Kidney capillary endothelial cell (primary cell): Measurements from ENCODE around the gene MAGI2.

Experiments used
- DNase-seq: peaks from one replicate; pipeline ENCODE4 v3.0.0-alpha.2; 2018; ENCODE audit warnings: low spot score

Gene MAGI2

DNA sequence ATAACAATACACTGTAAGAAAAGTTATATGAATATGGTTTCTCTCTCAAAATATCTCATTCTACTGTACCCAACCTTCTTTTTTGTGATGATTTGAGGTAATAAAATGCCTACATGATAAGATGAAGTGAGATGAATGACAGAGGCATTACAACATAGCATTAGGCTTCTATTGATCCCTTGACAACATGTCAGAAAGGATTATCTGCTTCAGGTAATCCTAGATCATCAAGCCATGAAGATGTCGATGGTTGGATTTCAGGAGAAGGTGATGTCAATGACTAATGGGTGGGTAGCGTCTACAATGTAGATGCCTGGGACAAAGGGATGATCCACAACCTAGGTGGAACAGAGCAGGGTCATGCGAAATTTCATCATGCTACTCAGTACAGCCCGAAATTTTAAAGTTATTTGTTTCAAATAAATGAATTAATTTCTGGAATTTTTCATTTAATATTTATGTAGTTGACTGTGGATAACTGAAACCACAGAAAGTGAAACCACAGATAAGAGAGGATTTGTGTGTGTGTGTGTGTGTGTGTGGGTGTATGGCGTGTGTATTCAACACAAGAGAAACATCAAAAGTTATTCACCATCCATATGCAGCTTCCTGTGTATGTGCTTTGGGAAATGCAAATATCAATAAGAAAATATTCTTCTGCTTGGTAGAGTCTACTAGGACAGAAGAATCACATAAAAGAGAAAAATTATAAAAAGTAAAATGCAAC, 77.0 kb downstream of the MAGI2 start:
- DNase-seq: no peak

DNA sequence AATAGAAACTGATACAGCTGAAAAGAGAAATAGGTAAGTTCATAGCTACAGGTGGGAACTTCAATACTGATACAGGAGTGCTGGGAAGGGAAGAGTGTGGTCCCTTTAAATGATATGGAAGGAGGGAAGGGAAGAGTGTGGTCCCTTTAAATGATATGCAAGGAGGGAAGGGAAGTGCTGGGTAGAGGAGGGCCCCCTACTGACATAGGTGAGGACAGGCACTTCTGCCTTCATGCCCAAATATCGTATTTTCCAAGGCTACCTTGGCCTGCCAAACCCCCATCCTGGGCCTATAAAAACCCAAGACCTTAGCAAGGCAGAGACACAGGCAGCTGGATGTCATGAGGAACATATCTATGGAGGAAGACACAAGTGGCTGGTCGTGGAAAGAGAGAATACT, 92.3 kb downstream of the MAGI2 start:
- DNase-seq: no peak

DNA sequence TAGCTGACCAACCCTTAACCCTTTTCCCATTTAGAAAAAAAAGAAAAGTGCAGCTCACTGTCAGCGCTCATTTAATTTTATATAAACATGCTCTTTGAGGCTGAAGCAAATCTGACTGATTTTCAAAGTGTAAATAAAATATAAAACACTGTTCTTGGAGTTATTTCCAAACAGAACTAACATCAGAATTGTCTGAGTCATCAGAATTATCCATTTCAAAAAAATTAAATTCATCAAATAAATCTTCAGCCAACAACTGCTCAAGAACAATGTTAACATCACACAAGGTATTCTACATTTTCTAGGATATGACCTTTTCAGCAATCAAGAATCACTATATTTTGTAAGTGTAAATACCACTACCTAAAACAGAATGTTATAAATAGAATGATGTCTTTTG, 93.6 kb downstream of the MAGI2 start:
- DNase-seq: no peak

DNA sequence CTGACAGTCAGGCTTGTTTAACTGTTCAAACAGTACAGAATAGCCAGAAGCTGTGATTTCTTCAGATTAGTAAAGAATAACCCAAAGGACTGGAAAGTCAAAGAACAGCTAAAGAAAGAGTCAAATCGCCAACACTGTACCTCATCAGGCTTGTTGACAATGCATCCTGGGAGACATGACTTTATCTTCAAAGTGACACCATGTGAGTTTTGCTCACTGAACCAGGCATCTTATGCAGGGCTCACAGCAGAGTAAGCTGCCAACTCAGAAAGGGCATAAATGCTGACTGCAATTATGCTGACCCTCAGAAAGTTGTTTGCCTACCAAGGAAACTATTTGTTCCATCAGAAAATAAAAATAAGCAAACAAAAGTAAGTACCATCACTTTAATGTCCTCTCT, 96.4 kb downstream of the MAGI2 start:
- DNase-seq: no peak

DNA sequence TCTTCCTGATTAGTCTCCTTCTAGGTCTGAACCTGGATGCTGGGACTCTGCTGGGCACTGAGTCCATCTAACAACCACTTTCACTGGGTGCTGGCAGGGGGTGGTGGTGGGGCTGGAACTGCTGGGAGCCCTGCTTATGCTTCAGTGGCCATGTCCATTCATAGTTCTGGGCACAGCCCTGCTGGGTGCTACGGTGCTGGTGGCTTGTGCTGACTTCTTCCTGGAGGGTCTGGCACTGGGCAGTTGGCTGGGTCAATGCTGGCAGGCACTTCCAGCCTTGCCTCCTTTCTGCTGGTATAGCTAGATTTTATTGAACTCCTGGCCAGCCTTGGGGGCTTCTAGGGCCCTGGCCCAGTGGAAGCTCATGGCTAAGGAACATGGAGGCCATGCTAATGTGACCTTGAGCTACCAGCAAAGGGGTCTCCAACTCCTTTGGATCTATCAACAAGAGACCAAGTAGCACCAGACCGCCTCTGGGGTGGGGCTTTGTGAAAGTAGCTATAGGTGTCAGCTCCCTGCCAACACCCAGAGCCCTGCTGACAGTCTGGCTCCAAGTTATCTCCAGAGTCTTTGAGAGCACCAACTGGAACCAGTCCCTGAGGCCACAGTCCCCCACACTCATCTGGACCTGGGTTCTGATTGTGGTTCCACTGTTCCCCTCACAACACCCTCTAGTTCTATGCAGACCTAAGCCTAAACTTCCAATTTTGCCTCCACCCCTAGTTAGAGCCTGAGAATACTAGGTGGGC, 99.6 kb downstream of the MAGI2 start:
- no peak for DNase-seq

DNA sequence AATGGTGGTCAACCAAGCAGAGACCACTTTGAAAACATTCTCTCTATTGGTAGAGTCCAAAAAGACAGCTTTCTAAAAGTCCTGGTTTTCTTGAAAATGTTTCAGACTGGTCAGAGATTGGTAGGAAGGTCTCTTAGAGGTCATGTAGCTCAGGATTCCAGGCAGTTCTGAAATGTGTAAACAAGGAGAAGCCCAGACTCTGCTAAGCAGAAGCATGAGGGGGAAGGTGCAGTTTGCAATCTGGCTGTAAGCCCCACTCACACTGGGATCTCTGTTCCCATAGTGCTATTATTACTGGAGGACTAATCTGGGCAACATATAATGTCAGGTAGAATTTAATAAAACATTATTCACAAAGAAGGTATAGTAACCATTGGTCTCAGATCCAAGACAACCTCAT, 101.1 kb downstream of the MAGI2 start:
- DNase-seq: no peak

DNA sequence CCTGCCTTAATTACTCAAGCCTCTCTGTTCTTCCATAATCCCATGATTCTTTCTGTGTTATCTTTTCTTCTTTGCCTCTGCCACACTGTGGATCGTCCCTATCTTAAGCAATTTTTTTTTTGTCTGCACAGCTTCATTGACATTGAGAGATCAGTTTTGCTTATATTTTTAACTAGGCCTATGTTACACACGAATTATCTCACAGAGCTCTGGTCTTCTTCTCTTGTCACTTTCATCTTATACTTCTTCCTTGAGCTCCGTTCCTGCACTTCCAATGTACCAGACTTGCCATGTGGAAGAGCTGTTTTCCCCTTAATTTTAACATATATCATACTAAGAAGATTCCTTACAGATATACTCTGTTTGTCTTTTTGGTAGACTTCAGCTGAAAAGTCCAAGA, 106.1 kb downstream of the MAGI2 start:
- no peak for DNase-seq

DNA sequence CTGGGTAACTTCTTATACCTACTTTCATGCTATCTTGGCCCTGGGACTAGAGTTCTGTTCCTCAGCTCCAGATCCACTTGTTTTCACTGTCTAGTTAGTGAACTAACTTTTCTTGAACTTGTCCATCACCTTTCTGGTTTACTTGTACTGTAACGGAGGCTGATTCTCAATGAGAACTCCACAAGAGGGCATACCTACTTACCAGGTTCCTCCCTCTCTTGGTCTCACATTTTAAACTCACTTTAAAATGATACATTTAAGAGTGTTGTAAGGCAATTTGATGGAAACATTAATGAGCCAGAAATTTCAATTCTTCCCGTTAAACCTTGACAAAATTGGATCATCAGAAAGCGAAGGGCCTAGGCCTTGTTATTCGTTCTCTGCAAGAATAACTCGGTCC, 111.6 kb downstream of the MAGI2 start:
- DNase-seq: no peak

DNA sequence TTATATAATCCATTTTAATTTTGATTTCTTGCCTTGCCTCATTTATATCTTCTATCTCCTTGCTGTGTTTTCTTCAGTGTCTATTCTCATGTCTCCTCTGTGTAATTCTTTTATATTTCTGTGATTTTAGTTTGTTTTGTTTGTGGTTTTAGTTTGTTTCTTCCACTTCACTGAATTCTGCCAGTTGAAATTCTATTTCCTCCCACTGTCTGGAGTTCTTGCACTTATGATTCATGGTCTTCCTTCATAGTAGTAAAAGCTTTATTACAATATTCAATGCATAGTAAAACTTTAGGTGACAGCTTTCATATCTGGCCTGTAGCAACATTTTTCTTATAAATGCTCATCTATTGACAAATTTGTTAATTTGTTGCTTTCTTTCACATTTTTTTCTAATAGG, 113.3 kb downstream of the MAGI2 start:
- no peak for DNase-seq

DNA sequence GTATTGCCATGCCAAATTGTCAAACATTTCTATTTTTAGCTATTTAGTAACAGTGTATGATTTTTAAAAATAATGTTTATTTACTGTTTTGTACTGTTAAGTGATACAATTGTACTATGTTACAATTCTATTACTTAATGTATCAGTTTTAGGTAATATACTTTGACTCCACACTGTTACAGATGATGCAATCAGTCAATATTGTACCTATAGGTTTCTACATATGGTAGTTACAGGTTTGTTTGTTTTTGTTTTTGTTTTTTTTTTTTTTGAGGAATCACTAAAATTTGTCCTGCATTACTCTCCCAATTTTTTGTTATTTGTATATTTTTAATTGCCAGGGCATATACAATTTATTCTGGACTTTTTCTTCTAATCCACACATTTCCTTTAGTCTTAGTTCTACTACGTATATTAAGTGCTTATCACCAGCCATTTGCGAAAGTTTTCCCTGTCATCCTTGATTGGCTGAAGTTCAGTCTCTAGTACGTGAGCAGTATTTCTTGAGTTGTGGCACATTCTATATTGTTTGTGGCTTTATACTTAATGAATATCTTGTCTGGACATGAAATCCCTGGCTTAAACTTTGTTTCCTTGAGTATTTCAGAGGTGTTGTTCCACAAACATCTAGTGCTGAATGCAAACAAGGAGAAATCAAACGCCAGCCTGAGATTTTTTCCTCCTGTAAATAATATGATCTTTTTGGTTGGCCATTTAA, 114.1 kb downstream of the MAGI2 start:
- no peak for DNase-seq

DNA sequence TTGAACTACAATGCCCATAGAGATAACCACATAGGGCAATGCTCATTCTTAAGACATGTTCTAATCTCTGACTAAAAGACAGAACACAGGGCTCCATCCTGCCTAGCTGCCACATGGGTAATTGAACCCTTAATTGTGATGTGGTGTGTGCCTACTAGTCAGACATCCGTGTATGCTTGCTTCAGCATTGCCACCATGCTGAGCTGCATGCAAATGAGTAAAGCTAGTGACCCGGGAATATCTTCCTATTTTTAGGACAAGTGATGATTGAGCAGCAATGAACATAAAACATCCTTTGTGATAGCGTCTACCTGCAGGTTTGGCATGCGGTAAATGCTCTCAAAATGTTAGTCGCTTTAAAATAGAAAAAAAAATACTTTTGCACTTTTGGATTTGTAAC, 115.8 kb downstream of the MAGI2 start:
- DNase-seq: no peak

DNA sequence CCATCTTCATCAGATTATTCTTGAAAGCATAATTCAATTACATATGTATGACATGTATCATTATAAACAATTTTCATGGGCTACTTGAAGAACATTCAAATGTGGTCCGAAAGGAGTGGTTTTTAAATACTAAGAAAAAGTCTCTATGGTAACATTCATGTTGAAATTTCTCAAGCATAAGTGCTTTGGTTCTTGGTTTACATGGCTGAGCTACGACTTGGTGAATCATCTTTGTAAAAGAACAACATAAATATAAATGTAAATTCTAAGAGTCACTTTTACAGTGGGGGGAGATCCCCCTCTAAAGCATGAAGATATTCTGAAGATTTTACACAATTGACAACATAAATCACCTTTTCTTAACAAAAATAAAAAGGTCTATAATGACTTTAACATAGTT, 118.6 kb downstream of the MAGI2 start:
- no peak for DNase-seq

DNA sequence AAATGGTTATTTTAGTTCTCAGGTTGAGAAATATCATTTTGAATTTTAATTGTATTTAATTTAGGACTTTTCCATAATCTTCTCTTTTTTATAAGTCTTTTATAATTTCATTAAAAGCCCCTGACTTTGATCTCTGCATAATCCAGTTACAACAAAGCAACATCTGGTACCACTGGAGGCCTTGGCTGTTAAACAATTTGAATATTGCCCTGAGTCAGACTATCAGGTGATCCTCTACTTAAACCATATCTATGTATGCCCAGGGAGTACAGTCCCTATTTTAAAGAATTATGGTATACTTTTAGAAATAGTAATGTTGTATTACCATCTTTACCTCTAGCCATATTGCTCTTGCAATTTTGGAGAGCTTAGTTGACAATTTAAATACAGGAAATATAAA, 119.1 kb downstream of the MAGI2 start:
- DNase-seq: no peak

DNA sequence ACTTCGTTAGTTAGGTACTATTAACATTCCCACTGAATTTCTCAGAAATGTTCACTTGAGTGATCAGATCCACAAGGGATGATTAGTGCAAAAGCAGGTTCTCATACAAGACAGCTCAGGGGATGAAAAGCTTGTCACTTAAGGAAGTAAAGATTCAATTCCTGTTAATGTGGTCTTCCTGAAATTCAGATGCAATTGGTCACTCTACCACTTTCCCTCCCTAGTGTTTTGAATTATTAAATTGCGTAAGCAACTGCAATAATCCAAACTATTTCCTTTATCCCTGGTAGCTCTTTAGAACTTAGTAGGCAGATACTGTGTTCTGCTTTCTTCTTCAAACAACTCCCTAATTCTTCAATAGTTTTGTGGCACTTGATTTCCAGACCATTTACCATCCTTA, 121.4 kb downstream of the MAGI2 start:
- no peak for DNase-seq

DNA sequence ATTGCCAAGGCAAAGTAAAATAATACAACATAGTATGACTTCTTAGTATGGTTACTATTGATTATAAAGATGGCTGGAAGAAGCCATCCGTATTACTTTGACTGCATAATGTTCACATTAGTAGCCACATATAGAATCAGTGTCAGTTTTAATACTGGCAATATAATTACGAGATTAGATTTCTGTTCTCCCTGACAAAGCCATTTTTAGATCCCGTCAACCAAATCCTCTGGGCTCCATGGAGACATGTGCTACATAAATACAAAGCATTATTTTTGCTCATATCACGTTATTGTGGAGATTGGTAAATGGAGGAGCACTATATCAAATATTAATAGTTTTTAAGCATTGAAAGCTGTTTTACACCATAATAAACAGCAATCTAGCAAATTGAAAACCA, 124.0 kb downstream of the MAGI2 start:
- DNase-seq: no peak

DNA sequence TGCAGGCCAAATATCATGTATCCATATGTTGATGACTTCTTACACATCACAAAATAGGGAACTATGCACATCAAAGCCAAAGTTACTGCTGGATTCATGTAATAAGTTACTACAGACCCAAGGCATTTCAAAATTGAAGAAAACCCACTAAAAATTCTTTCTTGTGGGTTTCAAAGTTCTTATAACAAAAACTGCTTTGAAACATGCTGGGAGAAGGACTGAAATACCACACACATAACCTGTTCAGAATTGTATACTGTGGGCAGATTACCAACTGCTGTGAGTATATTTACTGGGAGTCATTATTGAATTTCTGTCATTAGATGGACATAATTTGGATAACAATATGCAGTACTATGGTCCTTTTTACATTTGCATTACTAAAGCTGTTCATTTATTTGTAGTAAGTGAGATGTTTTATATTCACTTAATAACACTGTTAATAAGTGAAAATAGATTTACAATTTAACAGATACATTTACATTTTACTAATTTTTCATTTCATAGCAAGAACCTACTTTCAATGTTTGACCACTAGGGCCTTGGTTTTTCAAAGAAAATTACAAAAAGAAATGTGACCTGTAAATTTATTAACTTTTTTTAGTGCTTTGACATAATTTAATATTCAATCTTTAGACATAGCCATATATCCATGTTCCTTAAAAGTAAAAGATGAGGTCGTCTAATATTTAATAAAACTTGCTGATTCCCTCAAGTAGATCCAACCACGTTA, 132.6 kb downstream of the MAGI2 start:
- DNase-seq: no peak

DNA sequence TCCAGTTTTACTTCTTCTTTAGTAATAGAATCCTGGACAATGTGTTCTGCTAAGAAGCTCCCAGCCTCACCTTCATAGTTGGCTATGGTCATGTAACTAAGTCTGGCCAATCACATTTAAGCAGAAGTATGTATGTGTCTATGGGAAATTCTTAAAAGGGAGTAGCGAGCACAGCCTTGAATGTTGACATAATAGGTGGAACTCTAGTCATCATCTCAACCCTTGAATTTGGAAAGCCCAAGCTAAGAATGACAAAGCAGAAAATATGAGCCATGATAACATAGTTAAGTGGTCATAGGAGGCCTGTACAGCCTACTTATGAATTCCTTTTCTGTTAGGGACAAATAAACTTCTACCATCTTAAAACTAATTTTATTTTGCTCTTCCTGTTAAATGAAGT, 134.1 kb downstream of the MAGI2 start:
- no peak for DNase-seq

DNA sequence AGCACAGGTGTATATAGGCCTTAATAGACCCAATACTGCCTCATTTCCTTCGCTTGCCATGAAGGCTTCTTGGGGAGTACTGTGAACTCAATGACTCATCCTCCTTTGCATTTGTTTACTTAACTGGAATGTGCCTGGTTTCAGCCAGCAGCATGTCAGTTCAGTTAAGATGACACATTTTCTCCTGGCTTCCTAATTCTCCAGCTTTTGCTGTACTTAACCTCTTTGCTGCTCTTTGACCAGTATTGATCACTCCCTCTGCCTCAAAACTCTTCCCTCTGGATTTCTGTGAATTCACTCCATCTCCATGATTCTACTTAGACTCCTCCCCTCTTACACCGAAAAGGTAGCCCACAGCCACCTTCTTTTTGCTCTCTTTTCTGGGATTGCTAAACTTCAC, 135.7 kb downstream of the MAGI2 start:
- DNase-seq: peak; percentile 62

DNA sequence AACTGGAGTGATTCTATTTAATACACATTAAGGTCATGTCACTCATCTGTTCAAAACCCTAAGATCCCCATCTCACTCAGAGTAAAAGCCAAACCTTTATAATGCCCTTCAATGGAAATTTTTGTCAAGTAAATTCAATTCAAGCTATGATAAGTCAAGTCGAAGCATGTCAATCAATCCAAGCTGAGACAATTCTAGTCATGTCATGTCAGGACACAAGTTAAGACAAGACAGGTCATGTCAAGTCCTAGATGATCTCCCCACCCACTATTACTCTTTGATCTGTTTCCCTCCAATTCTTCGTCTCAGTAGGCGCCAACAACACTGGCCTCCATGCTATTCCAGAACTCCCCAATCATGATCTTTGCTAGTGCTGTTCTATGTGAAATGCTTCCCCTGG, 141.4 kb downstream of the MAGI2 start:
- no peak for DNase-seq

DNA sequence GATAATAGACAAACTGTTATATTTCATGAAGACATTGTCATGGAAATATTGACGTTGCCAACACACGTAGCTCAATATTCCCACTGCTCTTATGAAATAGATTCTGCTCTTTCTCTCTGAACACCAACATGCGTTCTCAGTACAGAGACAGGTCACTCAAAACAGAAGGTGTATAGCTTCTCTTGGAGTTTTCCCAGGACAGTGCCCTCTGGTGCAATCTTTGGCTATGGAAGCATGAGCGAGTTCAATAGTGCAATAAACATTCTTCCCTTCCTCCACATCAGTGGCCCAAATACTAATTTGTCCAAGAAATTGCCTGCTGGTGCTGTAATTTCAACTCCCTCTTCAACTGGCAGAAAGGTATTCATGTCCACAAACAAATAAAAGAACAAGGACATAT, 145.3 kb downstream of the MAGI2 start:
- no peak for DNase-seq

DNA sequence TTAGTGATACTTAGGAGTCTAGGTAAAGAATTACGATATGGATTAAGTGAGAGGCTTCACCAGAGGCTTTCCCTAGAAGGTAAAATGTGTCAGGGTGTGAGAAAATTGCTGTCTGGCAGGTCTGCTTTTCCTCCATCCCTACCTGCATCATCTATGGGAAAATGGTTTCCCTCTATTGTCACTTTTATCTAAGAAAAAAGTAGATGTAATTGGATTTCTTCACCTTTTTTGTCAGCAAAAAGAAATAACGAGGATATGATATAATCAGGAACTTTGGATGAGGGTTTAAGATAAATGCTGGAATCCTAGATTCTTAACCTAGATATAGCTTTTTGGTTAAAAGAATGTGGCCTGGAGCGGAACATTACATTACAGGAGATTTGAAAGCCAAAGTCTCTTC, 146.1 kb downstream of the MAGI2 start:
- no peak for DNase-seq

DNA sequence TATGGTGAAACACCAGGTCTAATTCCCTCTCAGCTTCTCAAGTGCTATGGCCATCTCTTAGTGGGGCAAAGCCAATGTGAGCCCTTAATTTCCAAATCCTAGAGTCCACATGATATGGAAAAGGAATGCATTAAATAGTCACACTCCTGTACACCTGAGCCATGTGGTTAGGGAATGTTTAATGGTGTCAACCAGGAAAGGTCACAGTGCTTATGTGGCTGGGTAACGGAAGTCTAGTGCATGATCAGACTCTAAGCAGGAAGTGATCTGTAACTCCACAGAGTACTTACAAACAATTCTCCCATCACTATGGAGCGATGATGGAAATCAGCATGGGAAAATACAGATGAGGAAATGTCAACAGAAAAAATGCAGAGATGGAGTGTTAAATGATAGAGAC, 148.8 kb downstream of the MAGI2 start:
- DNase-seq: no peak

DNA sequence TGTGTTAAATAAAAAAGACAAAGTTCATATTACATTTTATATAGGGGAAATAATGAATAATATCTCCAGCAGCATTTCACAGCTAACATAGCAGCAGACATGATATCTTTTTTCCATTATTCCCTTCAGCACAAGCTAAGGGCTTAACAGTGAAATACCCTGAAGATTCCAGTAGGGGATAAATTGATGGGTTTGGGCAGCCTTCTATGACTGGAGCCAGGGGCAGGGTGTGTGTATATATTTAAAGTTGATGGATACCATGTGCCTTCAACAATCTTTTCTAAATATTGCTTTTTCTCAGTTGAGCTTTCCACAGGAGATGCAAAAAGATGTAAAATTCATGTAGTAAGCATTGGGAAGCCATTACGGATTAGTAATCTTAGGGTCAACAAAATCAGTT, 151.2 kb downstream of the MAGI2 start:
- no peak for DNase-seq
